GM19351 (cell line): Measurements from ENCODE around the gene COPS8.

Experiments used
- ATAC-seq: cut with Tn5 transposase; IDR thresholded peaks from one replicate; pipeline ENCODE4 v1.9.1; 2021; ENCODE audit warnings: mild to moderate bottlenecking, moderate library complexity; ENCODE audit not compliant: unreplicated experiment

COPS8 gene

GRCh38 chr2:237129625-237130263 is 44.1 kb downstream of the COPS8 start:
- ATAC-seq: no peak

GRCh38 chr2:237130562-237131421 is 45.1 kb downstream of the COPS8 start:
- ATAC-seq: no peak

- ATAC-seq: no peak
These were observed 46.3 kb downstream of the COPS8 start for GRCh38 chr2:237131749-237132533.

- ATAC-seq: no peak
These were observed 47.1 kb downstream of the COPS8 start for GRCh38 chr2:237132799-237133198.

GRCh38 chr2:237134321-237135230 is 48.9 kb downstream of the COPS8 start:
- no peak for ATAC-seq

- ATAC-seq: no peak
These were observed 51.1 kb downstream of the COPS8 start for GRCh38 chr2:237136824-237137223.

- no peak for ATAC-seq
These were observed 52.1 kb downstream of the COPS8 start for GRCh38 chr2:237137626-237138323.

- no peak for ATAC-seq
These were observed 53.5 kb downstream of the COPS8 start for GRCh38 chr2:237139123-237139675.

GRCh38 chr2:237140689-237141285 is 55.1 kb downstream of the COPS8 start:
- ATAC-seq: no peak

GRCh38 chr2:237141571-237142051 is 55.9 kb downstream of the COPS8 start:
- no peak for ATAC-seq

- no peak for ATAC-seq
These were observed 57.4 kb downstream of the COPS8 start for GRCh38 chr2:237143118-237143517.

GRCh38 chr2:237143676-237144440 is 58.2 kb downstream of the COPS8 start:
- no peak for ATAC-seq

GRCh38 chr2:237144516-237144915 is 58.8 kb downstream of the COPS8 start:
- no peak for ATAC-seq

- ATAC-seq: no peak
These were observed 61.6 kb downstream of the COPS8 start for GRCh38 chr2:237147317-237147716.

- ATAC-seq: no peak
These were observed 62.9 kb downstream of the COPS8 start for GRCh38 chr2:237148624-237149023.

- no peak for ATAC-seq
These were observed 63.7 kb downstream of the COPS8 start for GRCh38 chr2:237149425-237149824.
